GM10847 (cell line): Measurements from ENCODE around the gene MBP.

Experiments used
- POLR2A ChIP-seq: IDR thresholded peaks from 2 replicates; pipeline ENCODE4 v1.6.1; 2011; ENCODE audit not compliant: insufficient read length; ENCODE audit errors: extremely low read depth

The MBP gene

GRCh38 chr18:77115192-77115953, 17.2 kb downstream of the MBP start:
- TF ChIP-seq POLR2A, result no peak

GRCh38 chr18:77114415-77115191, 18.0 kb downstream of the MBP start:
- no peak for TF ChIP-seq POLR2A

- no peak for TF ChIP-seq POLR2A
These were observed 18.5 kb downstream of the MBP start for GRCh38 chr18:77114152-77114414.

- no peak for TF ChIP-seq POLR2A
These were observed 19.0 kb downstream of the MBP start for GRCh38 chr18:77113361-77114151.

GRCh38 chr18:77112747-77113092, 19.9 kb downstream of the MBP start:
- no peak for TF ChIP-seq POLR2A

- TF ChIP-seq POLR2A, result no peak
These were observed 20.4 kb downstream of the MBP start for GRCh38 chr18:77111951-77112746.

GRCh38 chr18:77111449-77111848, 21.1 kb downstream of the MBP start:
- no peak for TF ChIP-seq POLR2A

GRCh38 chr18:77110936-77111335, 21.6 kb downstream of the MBP start:
- TF ChIP-seq POLR2A, result no peak

GRCh38 chr18:77110400-77110799, 22.2 kb downstream of the MBP start:
- no peak for TF ChIP-seq POLR2A

- TF ChIP-seq POLR2A, result no peak
These were observed 22.9 kb downstream of the MBP start for GRCh38 chr18:77109648-77110019.

GRCh38 chr18:77108821-77109647, 23.5 kb downstream of the MBP start:
- TF ChIP-seq POLR2A, result no peak

GRCh38 chr18:77108001-77108692, 24.4 kb downstream of the MBP start:
- TF ChIP-seq POLR2A, result no peak

GRCh38 chr18:77107292-77107691, 25.3 kb downstream of the MBP start:
- no peak for TF ChIP-seq POLR2A

GRCh38 chr18:77106331-77106730, 26.3 kb downstream of the MBP start:
- TF ChIP-seq POLR2A, result no peak
